Heart left ventricle (tissue), 16 donors: ENCODE results near the gene TOP1. TPM values are rescaled to one million over a fixed set of nuclear protein-coding genes. Genes with fewer than 3 reads are reported as not detected.

ENCODE experiments used
- ATAC-seq, 4 donors: fragments of 200-7000 bp; cut with Tn5 transposase; one replicate each; pipeline ENCODE4 v1.9.1; 2020 to 2022; ENCODE audit warnings: moderate library complexity in 4 of 4, mild to moderate bottlenecking in 3 of 4, moderate number of reproducible peaks in 1 of 4
- DNase-seq, 5 donors: peaks; one replicate each; pipeline ENCODE4 v3.0.0-alpha.2; 2020
- H3K27ac ChIP-seq, 12 donors: fragments of 200-600 bp; sonication (generic) in 4 of 12; one replicate each; pipeline versions ENCODE4 v1.5.0 to v1.8.0; 2016 to 2022; ENCODE audit warnings: mild to moderate bottlenecking in 2 of 12
- H3K27me3 ChIP-seq, 9 donors: fragments of 200-600 bp; sonication (generic) in 2 of 9; one replicate each; pipeline versions ENCODE4 v1.5.1 to v1.8.0; 2016 to 2022; ENCODE audit warnings: mild to moderate bottlenecking in 3 of 9
- H3K36me3 ChIP-seq, 9 donors: fragments of 200-600 bp; sonication (generic) in 2 of 9; one replicate each; pipeline versions ENCODE4 v1.5.0 to v1.8.0; 2018 to 2022; ENCODE audit warnings: mild to moderate bottlenecking in 2 of 9
- H3K4me1 ChIP-seq, 12 donors: fragments of 200-600 bp; sonication (generic) in 4 of 12; one replicate each; pipeline versions ENCODE4 v1.5.0 to v1.8.0; 2016 to 2022; ENCODE audit warnings: mild to moderate bottlenecking in 3 of 12
- H3K4me3 ChIP-seq, 12 donors: fragments of 200-600 bp; sonication (generic) in 4 of 12; one replicate each; pipeline versions ENCODE4 v1.5.0 to v1.8.0; 2017 to 2022; ENCODE audit warnings: mild to moderate bottlenecking in 9 of 12, moderate library complexity in 4 of 12
- H3K9me3 ChIP-seq, 12 donors: fragments of 200-600 bp; sonication (generic) in 4 of 12; one replicate each; pipeline versions ENCODE4 v1.5.0 to v1.8.0; 2016 to 2022; ENCODE audit warnings: mild to moderate bottlenecking in 1 of 12
- CTCF ChIP-seq, 12 donors: fragments of 200-600 bp; sonication (generic) in 4 of 12; IDR thresholded peaks; one replicate each; pipeline versions ENCODE4 v1.5.0 to v1.8.0; 2018 to 2022; ENCODE audit warnings: antibody characterized with exemption in 12 of 12, mild to moderate bottlenecking in 5 of 12
- POLR2A ChIP-seq, 2 donors: fragments of 450-650 bp; IDR thresholded peaks; one replicate each; pipeline ENCODE4 v1.6.1; 2017; ENCODE audit warnings: antibody characterized with exemption in 2 of 2, mild to moderate bottlenecking in 2 of 2, moderate library complexity in 2 of 2
- WGBS, 4 donors: extraction: QIAGEN DNeasy Blood & Tissue Kit in 2 of 4; methylation state at CpG; one replicate each; pipeline versions ENCODE4 v1.1.5 to v1.1.7; 2013 to 2018; 5-methylcytosine and 5-hydroxymethylcytosine counted together
- intact Hi-C, 10 donors: fragments of 100-400 bp; cut with DNase I; formaldehyde crosslinking; loops; one replicate each; pipeline versions ENCODE4 v1.11.1 to v1.14.2; 2022
- polyA plus RNA-seq, 2 donors: library from polyadenylated mRNA; stranded (reverse); fragments of 200-250 nt; gene quantifications; one replicate each; pipeline ENCODE4 v1.2.3, GENCODE V29; 2013
- total RNA-seq, 9 donors: library from RNA; depleted of rRNA in 2 of 9; stranded (reverse); fragments of >200 nt in 2 of 9; fragmentation: NEBNext Ultra II Directional in 3 of 9; extraction: Animal tissue kit (Norgen Biotek cat#: 25700) in 3 of 9; gene quantifications; one replicate each; pipeline versions ENCODE4 v1.1.0 to v1.2.4, GENCODE V29; 2016 to 2023
- donor health status: ischemic (EF 13 %, LVEDD 7.1; RV severe dilation, severe dysfunction).
- donor health status: healthy with polysubstance abuse.
- donor health status: DM: no; HTN: yes; CAD: no.
- donor health status: DM: no; HTN: no; CAD: no.
- donor health status: ischemic (EF 25% LVEDD 6.9; RV normal size, moderate dysfunction).
- donor health status: ischemic (EF 25% LVEDD 5.7; RV mildly dilated, moderate dysfunction).
- donor health status: healthy.
- donor health status: DM: yes; HTN: yes; CAD: no.
- donor health status: ischemic (EF 35%, LVEDD 5.7; RV mildly dilated, moderate dysfunction).
- donor health status: nonischemic (EF 11% LVEDD 7.7; RV severe dilation, severe dysfunction).
- donor health status: DM: yes; HTN: yes; CAD: no.
- donor health status: PGD.
- donor health status: ischemic (EF 29% LVEDD 5.4; RV normal size, mild dysfunction).
- donor health status: nonischemic (EF 23%, LVEDD 6.1; RV moderate dilation, normal function).

TOP1 gene
- total and polyA plus RNA-seq, 11 donors, result 11.6 to 32.3 (median 21.4) TPM

GRCh38 chr20:41140226-41141133 is 111.9 kb downstream of the TOP1 start:
- DNase-seq, result no peak

GRCh38 chr20:41141153-41141815 is 112.7 kb downstream of the TOP1 start:
- peaks cover 20 to 87% (median 75%) of the 10 kb centered on the region in 12 donors for H3K4me1 ChIP-seq
- H3K9me3 ChIP-seq, result no peaks in the 10 kb centered on the region
- TF ChIP-seq CTCF (IDR thresholded peaks at IDR 0.05) (no peak), POLR2A (IDR thresholded peaks at IDR 0.05) (peak in 1 of 2 donors; percentile 29)
- peak overlapping the region; percentile 70 to 100 (median 98) for H3K27ac ChIP-seq
- ATAC-seq (peak; percentile 1 to 52 (median 4)), DNase-seq (peak; percentile 61 to 78 (median 69))
- peaks cover 0 to 7% (median 0%) of the 10 kb centered on the region in 9 donors for H3K36me3 ChIP-seq
- WGBS, 4 donors, result 34 to 51% (median 42%) methylated on average over 6 to 8 of the region's 8 CpGs
- intact Hi-C loops, result no loop called here
- peaks cover 0 to 4% (median 0%) of the 10 kb centered on the region in 9 donors for H3K27me3 ChIP-seq
- peak overlapping the region in 7 of 12 donors; percentile 5 to 100 (median 24) for H3K4me3 ChIP-seq

More at GRCh38 chr20:41140226-41141133, 111.9 kb downstream of the TOP1 start:
- no peak for ATAC-seq
- Histone ChIP-seq H3K4me1 (peaks cover 13 to 86% (median 73%) of the 10 kb centered on the region in 12 donors), H3K36me3 (peaks cover 0 to 7% (median 0%) of the 10 kb centered on the region in 9 donors), H3K27ac (peak overlapping the region; percentile 70 to 100 (median 98)), H3K9me3 (no peaks in the 10 kb centered on the region), H3K4me3 (peak overlapping the region in 8 of 12 donors; percentile 2 to 100 (median 74)), H3K27me3 (peaks cover 0 to 4% (median 0%) of the 10 kb centered on the region in 9 donors)
- intact Hi-C loops, result no loop called here
- 36 to 54% (median 47%) methylated on average over 9 to 10 of the region's 10 CpGs for WGBS, 4 donors
- TF ChIP-seq CTCF (IDR thresholded peaks at IDR 0.05) (no peak), POLR2A (IDR thresholded peaks at IDR 0.05) (no peak)

GRCh38 chr20:41142245-41142644 is 113.6 kb downstream of the TOP1 start:
- peaks cover 22 to 94% (median 82%) of the 10 kb centered on the region in 12 donors for H3K4me1 ChIP-seq
- intact Hi-C loops, result no loop called here
- 49 to 70% (median 59%) methylated on average over 4 of the region's 4 CpGs for WGBS, 4 donors

More at GRCh38 chr20:41142245-41142644, 113.6 kb downstream of the TOP1 start:
- peaks cover 0 to 4% (median 0%) of the 10 kb centered on the region in 9 donors for H3K27me3 ChIP-seq
- DNase-seq, result no peak
- H3K4me3 ChIP-seq, result peak overlapping the region in 1 of 12 donors; percentile 94
- peaks cover 0 to 7% (median 0%) of the 10 kb centered on the region in 9 donors for H3K36me3 ChIP-seq
- no peak for ATAC-seq
- no peaks in the 10 kb centered on the region for H3K9me3 ChIP-seq
- peak overlapping the region in 11 of 12 donors; percentile 80 to 100 (median 98) for H3K27ac ChIP-seq
- TF ChIP-seq CTCF (IDR thresholded peaks at IDR 0.05), result no peak
